NCI-H1694 (cell line): Measurements from ENCODE around the gene CCK.

Source experiments
- DNase-seq: peaks from one replicate; lab custom pipeline; 2025; lab: John Stamatoyannopoulos, UW

CCK gene

GRCh38 chr3:42225486-42226363, 40.3 kb downstream of the CCK start:
- no peak for DNase-seq

DNA sequence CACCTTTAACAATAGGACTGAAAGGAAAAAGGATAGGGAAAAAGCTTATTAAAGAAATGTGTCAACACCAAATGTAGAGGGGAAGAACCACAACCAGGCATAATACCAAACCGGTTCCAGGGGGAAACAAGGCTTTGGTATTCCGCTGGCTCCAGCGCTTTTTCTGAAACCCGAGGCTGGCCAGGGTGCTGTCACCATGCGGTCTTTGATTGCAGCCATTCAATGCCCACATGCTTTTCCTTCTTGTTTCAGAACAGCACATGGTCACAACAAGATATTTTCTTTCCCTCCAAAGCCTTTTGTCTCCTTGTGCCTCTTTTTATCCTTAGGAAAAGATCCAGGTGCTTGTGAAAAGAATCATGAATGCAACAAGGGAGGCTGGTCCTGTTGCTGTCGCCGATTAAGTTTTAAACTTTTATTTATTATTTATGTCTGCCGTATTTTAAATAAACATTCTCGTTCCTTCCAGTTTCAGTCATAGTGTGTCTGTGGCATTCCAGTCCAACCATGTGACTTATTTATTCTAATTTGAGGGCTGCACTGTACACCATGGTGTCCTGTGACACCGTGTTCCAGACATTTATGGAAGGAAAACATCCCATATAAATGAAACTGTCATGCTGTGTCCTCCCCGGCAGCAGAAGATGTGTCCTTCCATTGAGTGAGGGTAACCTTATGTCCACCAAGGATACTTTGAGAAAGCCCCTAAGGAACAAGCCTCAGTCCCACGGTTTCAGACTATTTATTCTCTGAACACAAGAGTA, 41.1 kb downstream of the CCK start:
- no peak for DNase-seq

DNA sequence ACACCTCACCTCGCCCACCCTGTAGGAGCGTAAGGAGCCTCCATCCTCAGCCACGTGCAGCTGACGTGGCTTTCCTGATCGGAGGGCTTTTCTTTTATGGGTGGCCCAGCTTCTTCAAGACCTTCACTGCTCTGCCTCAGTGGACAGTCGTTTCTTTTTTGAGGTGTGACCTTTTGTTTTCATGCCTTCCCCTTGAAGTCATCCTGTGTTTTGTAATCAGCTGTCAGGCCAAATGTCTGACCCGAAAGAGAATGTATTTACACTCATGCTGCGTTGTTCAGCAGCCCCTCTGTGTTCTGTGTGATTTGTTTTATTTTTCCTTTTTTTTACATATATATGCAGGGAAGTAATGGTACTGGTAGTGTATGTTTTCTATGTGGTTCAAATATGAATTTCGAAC, 41.8 kb downstream of the CCK start:
- DNase-seq, result no peak

DNA sequence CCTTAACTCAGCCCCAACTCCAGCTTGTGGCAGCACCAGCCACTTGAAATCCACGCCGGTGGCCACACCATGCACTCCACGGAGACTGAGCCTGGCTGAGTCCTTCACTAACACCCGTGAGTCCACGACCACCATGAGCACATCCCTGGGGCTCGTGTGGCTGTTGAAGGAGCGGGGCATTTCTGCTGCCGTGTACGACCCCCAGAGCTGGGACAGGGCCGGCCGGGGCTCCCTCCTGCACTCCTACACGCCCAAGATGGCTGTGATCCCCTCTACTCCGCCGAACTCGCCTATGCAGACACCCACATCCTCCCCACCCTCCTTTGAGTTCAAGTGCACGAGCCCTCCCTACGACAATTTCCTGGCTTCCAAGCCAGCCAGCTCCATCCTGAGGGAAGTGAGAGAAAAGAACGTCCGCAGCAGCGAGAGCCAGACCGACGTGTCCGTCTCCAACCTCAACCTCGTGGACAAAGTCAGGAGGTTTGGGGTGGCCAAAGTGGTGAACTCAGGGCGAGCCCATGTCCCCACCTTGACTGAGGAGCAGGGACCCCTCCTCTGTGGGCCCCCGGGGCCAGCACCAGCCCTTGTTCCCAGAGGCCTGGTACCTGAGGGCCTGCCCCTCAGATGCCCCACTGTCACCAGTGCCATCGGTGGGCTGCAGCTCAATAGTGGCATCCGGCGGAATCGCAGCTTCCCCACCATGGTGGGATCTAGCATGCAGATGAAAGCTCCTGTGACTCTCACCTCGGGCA, 42.9 kb downstream of the CCK start:
- DNase-seq, result no peak

GRCh38 chr3:42220436-42221121, 45.4 kb downstream of the CCK start:
- DNase-seq, result no peak

DNA sequence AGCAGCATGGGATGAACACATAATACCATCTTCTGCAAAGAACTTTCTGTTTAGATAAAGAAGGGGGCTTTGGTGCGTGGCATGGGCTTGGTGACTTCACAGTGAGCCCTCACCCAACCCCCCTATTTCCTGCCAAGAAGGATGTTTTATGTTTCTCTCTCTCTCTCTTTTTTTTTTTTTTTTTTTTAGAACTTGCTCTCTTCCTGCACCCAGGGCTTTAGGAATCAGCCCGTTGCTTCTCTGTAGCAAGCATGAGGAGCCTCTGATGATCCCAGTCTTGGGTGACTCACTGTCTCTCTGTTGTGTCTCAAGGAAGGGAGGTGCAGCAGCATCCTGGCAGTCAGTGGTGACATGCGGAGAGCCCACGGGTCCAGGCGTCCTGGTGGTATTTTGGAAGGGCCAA, 49.1 kb downstream of the CCK start:
- DNase-seq, result no peak

DNA sequence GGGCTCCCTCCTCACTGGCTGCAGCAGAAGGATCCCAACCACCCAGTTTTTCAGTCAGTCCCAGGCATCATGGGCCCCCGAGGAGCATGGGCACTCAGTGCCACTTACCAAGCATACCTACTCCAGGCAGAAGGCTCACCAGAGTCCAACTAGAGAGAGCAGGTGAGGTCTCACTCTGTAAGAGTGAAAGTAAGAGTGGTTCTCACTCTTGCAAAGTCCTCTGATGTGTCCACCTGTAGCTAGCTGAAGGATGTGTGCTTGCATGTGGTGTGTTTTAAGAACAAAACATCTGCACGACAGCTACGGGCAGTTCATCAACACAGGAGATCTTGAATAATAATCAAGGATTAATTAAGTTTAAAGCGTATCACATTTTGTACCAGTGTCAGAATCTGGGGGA, 49.7 kb downstream of the CCK start:
- DNase-seq, result no peak

- no peak for DNase-seq
Measured at GRCh38 chr3:42214565-42215283, 51.3 kb downstream of the CCK start.

GRCh38 chr3:42214064-42214463, 51.9 kb downstream of the CCK start:
- no peak for DNase-seq

DNA sequence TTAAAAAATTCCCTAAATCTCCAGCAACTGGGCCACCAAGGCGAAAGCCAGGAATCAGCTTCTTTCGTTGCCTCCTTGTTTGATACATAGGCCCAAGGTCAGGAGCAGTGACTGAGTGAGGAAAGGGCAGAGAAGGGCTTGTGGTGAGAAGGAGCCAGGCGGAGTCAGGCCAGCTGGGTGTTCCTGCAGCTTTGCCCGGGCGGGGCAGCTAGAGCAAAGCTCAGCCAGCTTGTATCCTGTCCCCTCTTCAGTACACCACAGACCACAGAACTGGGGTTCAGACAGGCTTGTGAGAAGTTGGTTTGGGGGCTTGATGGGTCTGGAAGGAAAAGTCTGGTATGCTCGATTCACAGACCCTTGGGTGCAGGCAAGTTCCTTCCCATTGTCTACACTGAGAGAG, 52.6 kb downstream of the CCK start:
- no peak for DNase-seq

DNA sequence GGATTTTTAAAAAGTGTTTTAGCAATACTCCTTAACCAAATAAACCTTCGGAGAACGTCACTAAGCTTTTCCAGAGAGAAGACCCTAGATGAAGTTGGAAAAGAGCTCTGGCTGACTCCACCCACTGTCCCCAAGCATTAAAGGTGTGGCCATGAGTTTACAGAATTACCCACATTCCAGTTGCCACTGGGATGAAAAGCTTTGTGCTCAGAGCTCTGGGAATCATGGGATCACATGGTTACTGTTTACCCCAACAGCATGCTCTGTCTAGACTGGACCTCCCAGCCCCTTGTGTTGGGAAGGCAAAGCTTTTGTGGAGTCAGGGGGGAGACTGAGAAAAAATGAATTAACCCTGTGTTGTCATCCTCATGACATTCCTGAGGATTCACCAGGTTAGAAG, 55.3 kb downstream of the CCK start:
- no peak for DNase-seq

- DNase-seq, result no peak
Measured at GRCh38 chr3:42209917-42210316, 56.1 kb downstream of the CCK start.
